OCI-LY7 (cell line): ENCODE measurements around the gene MTCL1. TPM values are rescaled to one million over a fixed set of nuclear protein-coding genes. Genes with fewer than 3 reads are reported as not detected.

Source experiments
- BruUV-seq: library from RNA; stranded (reverse); fragments of 400-500 nt; replicated peaks from 2 replicates; lab custom pipeline; 2021; lab: Mats Ljungman, UMichigan
- CTCF ChIA-PET: fragments of 300-600 bp; sonication (Branson Sonifier 250); formaldehyde crosslinking; loops from one replicate; lab custom pipeline; 2022; ENCODE audit warnings: antibody characterized with exemption; ENCODE audit not compliant: unreplicated experiment; lab: Charles Lee
- POLR2A ChIA-PET: fragments of 300-600 bp; sonication (Branson Sonifier 250); formaldehyde crosslinking; loops from one replicate; lab custom pipeline; 2022; ENCODE audit warnings: antibody characterized with exemption; lab: Charles Lee
- DNase-seq: peaks from one replicate; pipeline ENCODE4 v3.0.0-alpha.2; 2015; ENCODE audit warnings: low spot score
- H2AFZ ChIP-seq: fragments of 200-600 bp; sonication (generic), shearing (Covaris generic); 2 replicates; pipeline ENCODE4 v1.6.1; 2014; ENCODE audit warnings: mild to moderate bottlenecking, antibody characterized with exemption, low read length, moderate library complexity
- H3K27ac ChIP-seq: fragments of 200-600 bp; sonication (generic); 2 replicates; pipeline ENCODE4 v1.5.1; 2014; ENCODE audit warnings: mixed run types, low read depth, mild to moderate bottlenecking, moderate library complexity, low read length, inconsistent platforms; ENCODE audit not compliant: poor library complexity, severe bottlenecking
- H3K36me3 ChIP-seq: fragments of 200-600 bp; sonication (generic); 2 replicates; pipeline ENCODE4 v1.6.1; 2014; ENCODE audit warnings: mild to moderate bottlenecking, antibody characterized with exemption, low read length, moderate library complexity, mixed read lengths; ENCODE audit not compliant: insufficient read depth
- H3K4me1 ChIP-seq: fragments of 200-600 bp; sonication (generic); 2 replicates; pipeline ENCODE4 v1.5.1; 2014; ENCODE audit warnings: mild to moderate bottlenecking, low read length; ENCODE audit not compliant: insufficient read depth, poor library complexity, severe bottlenecking
- H3K4me2 ChIP-seq: fragments of 200-600 bp; sonication (generic); 2 replicates; pipeline ENCODE4 v1.6.1; 2014; ENCODE audit warnings: mild to moderate bottlenecking, low read length
- H3K4me3 ChIP-seq: fragments of 200-600 bp; sonication (generic); 2 replicates; pipeline ENCODE4 v1.5.1; 2014; ENCODE audit warnings: mild to moderate bottlenecking, low read depth, low read length; ENCODE audit not compliant: poor library complexity, severe bottlenecking
- H3K79me2 ChIP-seq: fragments of 200-600 bp; sonication (generic); 2 replicates; pipeline ENCODE4 v1.6.1; 2016; ENCODE audit warnings: low read depth, mild to moderate bottlenecking, low read length, moderate library complexity, mixed read lengths; ENCODE audit not compliant: insufficient read depth
- H3K9me2 ChIP-seq: fragments of 200-600 bp; sonication (generic); 2 replicates; pipeline ENCODE4 v1.6.1; 2016; ENCODE audit warnings: mild to moderate bottlenecking, low read length, mixed read lengths; ENCODE audit not compliant: insufficient read depth
- H3K9me3 ChIP-seq: fragments of 200-600 bp; sonication (generic); 2 replicates; pipeline ENCODE4 v1.6.1; 2014; ENCODE audit warnings: mild to moderate bottlenecking, mixed run types, low read length, mixed read lengths
- H4K20me1 ChIP-seq: fragments of 200-600 bp; sonication (generic); 2 replicates; pipeline ENCODE4 v1.6.1; 2014; ENCODE audit warnings: mild to moderate bottlenecking, antibody characterized with exemption, low read length, moderate library complexity, mixed read lengths; ENCODE audit not compliant: insufficient read depth
- CTCF ChIP-seq: fragments of 200-600 bp; sonication (generic); conservative IDR thresholded peaks from 2 replicates; pipeline ENCODE4 v1.5.1; 2014; ENCODE audit warnings: mild to moderate bottlenecking, antibody characterized with exemption, low read length, moderate library complexity, mixed read lengths
- EZH2phosphoT487 ChIP-seq: fragments of 200-600 bp; sonication (generic); IDR thresholded peaks from 2 replicates; pipeline ENCODE4 v1.6.1; 2018; ENCODE audit warnings: low read depth, borderline replicate concordance, mild to moderate bottlenecking, mixed run types, antibody characterized with exemption, low read length, moderate library complexity, mixed read lengths
- intact Hi-C: fragments of 100-400 bp; cut with micrococcal nuclease; formaldehyde crosslinking; loops from one replicate; pipeline ENCODE4 v1.10.0; 2022; ENCODE audit not compliant: unreplicated experiment
- total RNA-seq, 2 experiments: library from RNA; depleted of rRNA in 1 of 2; stranded (reverse); fragments of >200 nt in 1 of 2; shearing (Covaris generic) in 1 of 2; gene quantifications; 2 replicates each; pipeline ENCODE4 v1.2.3, GENCODE V29; 2014 to 2022

MTCL1 gene
- total RNA-seq, 2 experiments from 2014 or later, result 96.8 to 159 TPM

- H2AFZ ChIP-seq, result no peak overlapping the region
- TF ChIP-seq EZH2phosphoT487 (no peak), CTCF (no peak)
- no peak overlapping the region for H3K27ac ChIP-seq
- CTCF ChIA-PET, result interaction anchor here (0.6 kb wide), 1 partner anchor 488 kb away, joined by 3 read pairs; no protein-coding TSS in a partner anchor
- no peak for DNase-seq
- no peaks in the 10 kb centered on the region for H4K20me1 ChIP-seq
- no peak overlapping the region for H3K4me2 ChIP-seq
- no TSS peak for BruUV-seq
- no peaks in the 10 kb centered on the region for H3K79me2 ChIP-seq
- no peak overlapping the region for H3K4me3 ChIP-seq
- POLR2A ChIA-PET, result no interaction called here
- H3K4me1 ChIP-seq, result no peaks in the 10 kb centered on the region
- H3K36me3 ChIP-seq, result peaks cover 92% of the 10 kb centered on the region
- no peaks in the 10 kb centered on the region for H3K9me3 ChIP-seq
- intact Hi-C loops, result no loop called here
- no peaks in the 10 kb centered on the region for H3K9me2 ChIP-seq
These were observed 104.2 kb downstream of the MTCL1 start for GRCh38 chr18:8809514-8809913.

GRCh38 chr18:8810157-8810556, 104.8 kb downstream of the MTCL1 start:
- Histone ChIP-seq H3K4me1 (no peaks in the 10 kb centered on the region), H3K4me3 (no peak overlapping the region), H3K9me3 (no peaks in the 10 kb centered on the region), H3K9me2 (no peaks in the 10 kb centered on the region), H3K36me3 (peaks cover 95% of the 10 kb centered on the region), H2AFZ (no peak overlapping the region), H4K20me1 (no peaks in the 10 kb centered on the region), H3K79me2 (no peaks in the 10 kb centered on the region), H3K4me2 (no peak overlapping the region), H3K27ac (no peak overlapping the region)
- DNase-seq, result no peak
- POLR2A ChIA-PET, result interaction anchor here (0.6 kb wide), 1 partner anchor 971 kb away, joined by 3 read pairs; no protein-coding TSS in a partner anchor
- intact Hi-C loops, result no loop called here
- BruUV-seq, result no TSS peak
- no peak for TF ChIP-seq CTCF
- TF ChIP-seq EZH2phosphoT487, result no peak
- CTCF ChIA-PET, result no interaction called here

GRCh38 chr18:8811115-8811514, 105.8 kb downstream of the MTCL1 start:
- Histone ChIP-seq H3K36me3 (peaks cover 92% of the 10 kb centered on the region), H3K4me2 (no peak overlapping the region), H2AFZ (no peak overlapping the region), H3K9me2 (no peaks in the 10 kb centered on the region), H3K27ac (no peak overlapping the region), H3K9me3 (no peaks in the 10 kb centered on the region), H3K4me1 (no peaks in the 10 kb centered on the region), H3K79me2 (no peaks in the 10 kb centered on the region), H3K4me3 (no peak overlapping the region), H4K20me1 (no peaks in the 10 kb centered on the region)
- no peak for TF ChIP-seq EZH2phosphoT487
- no peak for TF ChIP-seq CTCF
- no TSS peak for BruUV-seq
- POLR2A ChIA-PET, result no interaction called here
- intact Hi-C loops, result no loop called here
- CTCF ChIA-PET, result no interaction called here
- no peak for DNase-seq
